CD14-positive monocyte (primary cell): Measurements from ENCODE around the gene FAM107B. TPM values are rescaled to one million over a fixed set of nuclear protein-coding genes. Genes with fewer than 3 reads are reported as not detected.
A peak's percentile ranks its signal among the peaks of the same experiment; 100 is the strongest.

ENCODE experiments used
- DNase-seq, 3 donors: peaks; one replicate each; pipeline ENCODE4 v3.0.0-alpha.2; 2011 to 2022
- H2AFZ ChIP-seq: 2 replicates; pipeline ENCODE4 v1.6.0; 2012; ENCODE audit warnings: mild to moderate bottlenecking, low read depth, low read length, inconsistent platforms; ENCODE audit not compliant: insufficient read depth, poor library complexity, severe bottlenecking
- H3K27ac ChIP-seq, 2 donors: 1 replicate in 1 of 2; 2 replicates in 1 of 2; pipeline ENCODE4 v1.5.1; 2012 to 2013; ENCODE audit warnings: low read length in 2 of 2, control low read depth in 1 of 2, inconsistent platforms in 1 of 2, low read depth in 1 of 2, mild to moderate bottlenecking in 1 of 2
- H3K27me3 ChIP-seq, 2 donors: one replicate each; pipeline versions ENCODE4 v1.6.0 to v1.6.1; 2011 to 2013; ENCODE audit warnings: low read length in 2 of 2; ENCODE audit not compliant: control insufficient read depth in 2 of 2, insufficient read depth in 2 of 2
- H3K36me3 ChIP-seq, 2 donors: replicated peaks in 1 of 2; 1 replicate in 1 of 2; 2 replicates in 1 of 2; pipeline versions ENCODE4 v1.5.1 to v1.6.1; 2012 to 2013; ENCODE audit warnings: low read length in 2 of 2, control low read depth in 1 of 2, inconsistent platforms in 1 of 2, mild to moderate bottlenecking in 1 of 2; ENCODE audit not compliant: insufficient read depth in 2 of 2, control insufficient read depth in 1 of 2
- H3K4me1 ChIP-seq, 2 donors: 1 replicate in 1 of 2; 2 replicates in 1 of 2; pipeline versions ENCODE4 v1.5.1 to v1.6.1; 2012 to 2013; ENCODE audit warnings: low read length in 2 of 2, control low read depth in 1 of 2, inconsistent platforms in 1 of 2, mild to moderate bottlenecking in 1 of 2, moderate library complexity in 1 of 2; ENCODE audit not compliant: insufficient read depth in 2 of 2, control insufficient read depth in 1 of 2
- H3K4me2 ChIP-seq: replicated peaks from 2 replicates; pipeline ENCODE3; 2012; ENCODE audit warnings: low read length, moderate library complexity, mild to moderate bottlenecking; ENCODE audit not compliant: poor library complexity, severe bottlenecking; ENCODE audit errors: extremely low read depth
- H3K4me3 ChIP-seq, 3 experiments: fragments of 200-600 bp in 1 of 3; sonication (generic) in 1 of 3; replicated peaks in 1 of 3; 1 replicate in 2 of 3; 2 replicates in 1 of 3; pipeline ENCODE4 v1.5.1; 2011 to 2013; ENCODE audit warnings: low read length in 3 of 3, mild to moderate bottlenecking in 3 of 3, control low read depth in 2 of 3, low read depth in 2 of 3, inconsistent platforms in 1 of 3, moderate library complexity in 1 of 3
- H3K79me2 ChIP-seq: 2 replicates; pipeline ENCODE4 v1.6.0; 2012; ENCODE audit warnings: mild to moderate bottlenecking, control low read depth, inconsistent platforms, low read length, moderate library complexity; ENCODE audit not compliant: insufficient read depth
- H3K9ac ChIP-seq: 2 replicates; pipeline ENCODE4 v1.6.0; 2017; ENCODE audit warnings: low read length, mild to moderate bottlenecking; ENCODE audit not compliant: insufficient read depth, poor library complexity, severe bottlenecking
- H3K9me3 ChIP-seq, 2 donors: replicated peaks in 1 of 2; 1 replicate in 1 of 2; 2 replicates in 1 of 2; pipeline versions ENCODE4 v1.5.1 to v1.6.1; 2012 to 2013; ENCODE audit warnings: low read length in 2 of 2, control low read depth in 1 of 2; ENCODE audit not compliant: control insufficient read depth in 1 of 2, insufficient read depth in 1 of 2
- H4K20me1 ChIP-seq: 2 replicates; pipeline ENCODE4 v1.6.0; 2012; ENCODE audit warnings: mild to moderate bottlenecking, low read length, control low read depth, moderate library complexity; ENCODE audit not compliant: insufficient read depth
- H3K27ac Mint-ChIP-seq, 7 donors: one replicate each; pipeline ENCODE4 v1.8.0; 2020; ENCODE audit warnings: mild to moderate bottlenecking in 7 of 7, mixed read lengths in 7 of 7, moderate library complexity in 6 of 7, inconsistent platforms in 2 of 7
- H3K27me3 Mint-ChIP-seq, 3 donors: one replicate each; pipeline ENCODE4 v1.8.0; 2021 to 2022; ENCODE audit warnings: low read depth in 3 of 3, mild to moderate bottlenecking in 3 of 3, mixed read lengths in 3 of 3, moderate library complexity in 3 of 3, inconsistent platforms in 1 of 3
- H3K36me3 Mint-ChIP-seq, 2 donors: one replicate each; pipeline ENCODE4 v1.8.0; 2020; ENCODE audit warnings: mixed read lengths in 2 of 2, inconsistent platforms in 1 of 2, mild to moderate bottlenecking in 1 of 2
- H3K4me1 Mint-ChIP-seq: one replicate; pipeline ENCODE4 v1.8.0; 2020; ENCODE audit warnings: mild to moderate bottlenecking, mixed read lengths
- H3K4me3 Mint-ChIP-seq, 2 donors: one replicate each; pipeline ENCODE4 v1.8.0; 2020; ENCODE audit warnings: mild to moderate bottlenecking in 2 of 2, mixed read lengths in 2 of 2, moderate library complexity in 1 of 2
- H3K9me3 Mint-ChIP-seq, 7 donors: one replicate each; pipeline ENCODE4 v1.8.0; 2020 to 2022; ENCODE audit warnings: mixed read lengths in 7 of 7, mild to moderate bottlenecking in 6 of 7, moderate library complexity in 6 of 7, inconsistent platforms in 2 of 7
- WGBS: methylation state at CpG from one replicate; pipeline ENCODE4 v1.1.5; 2013; ENCODE audit warnings: missing lambda C conversion rate; ENCODE audit not compliant: insufficient coverage; 5-methylcytosine and 5-hydroxymethylcytosine counted together
- intact Hi-C, 2 donors: fragments of 100-400 bp; cut with micrococcal nuclease; formaldehyde crosslinking; loops; one replicate each; pipeline versions ENCODE4 v1.15.0 to v1.15.1; 2023
- polyA plus RNA-seq, 3 donors: library from polyadenylated mRNA; depleted of rRNA in 1 of 3; unstranded in 2 of 3; stranded (reverse) in 1 of 3; fragments of 300-500 nt in 2 of 3; fragments of >200 nt in 1 of 3; fragmentation: Illumina TruSeq in 2 of 3; gene quantifications; 1 replicate in 2 of 3; 2 replicates in 1 of 3; pipeline ENCODE4 v1.2.3, GENCODE V29; 2012 to 2021
- TF ChIP-seq, protein P1 (sequence below): fragments of 200-600 bp; IDR thresholded peaks from one replicate; pipeline ENCODE4 v1.8.0; 2022; ENCODE audit warnings: antibody characterized with exemption, mild to moderate bottlenecking

Gene FAM107B
- polyA plus RNA-seq, 3 donors, result 27.2 to 68.5 (median 28.4) TPM

DNA sequence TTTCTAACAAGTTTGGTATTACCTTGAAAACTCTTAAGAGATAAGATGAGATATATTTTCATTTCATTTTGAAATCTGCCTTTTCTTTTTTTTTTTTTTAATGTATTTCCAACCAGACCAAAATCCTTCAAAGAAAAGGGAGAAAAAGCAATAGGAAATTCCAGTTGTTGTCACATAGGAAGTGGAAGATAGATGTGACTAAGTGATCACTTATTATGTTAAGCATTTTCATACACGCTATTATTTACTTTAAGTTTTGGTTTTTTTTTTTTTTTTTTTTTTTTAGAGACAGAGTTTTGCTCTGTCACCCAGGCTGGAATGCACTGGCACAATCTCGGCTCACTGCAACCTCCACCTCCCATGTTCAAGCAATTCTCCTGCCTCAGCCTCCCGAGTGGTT, 246.8 kb downstream of the FAM107B start:
- Histone ChIP-seq H3K27ac (no peak overlapping the region), H2AFZ (no peak overlapping the region), H4K20me1 (peaks cover 87% of the 10 kb centered on the region), H3K4me1 (no peaks in the 10 kb centered on the region), H3K4me2 (no peak overlapping the region), H3K36me3 (peaks cover 60 to 95% of the 10 kb centered on the region in 2 donors), H3K9me3 (no peaks in the 10 kb centered on the region), H3K27me3 (no peaks in the 10 kb centered on the region), H3K79me2 (peaks cover 99% of the 10 kb centered on the region), H3K4me3 (no peak overlapping the region), H3K9ac (no peak overlapping the region)
- DNase-seq, result no peak
- Mint-ChIP-seq H3K27me3 (no peaks in the 10 kb centered on the region), H3K9me3 (no peaks in the 10 kb centered on the region), H3K27ac (peak overlapping the region in 1 of 7 donors; percentile 45), H3K36me3 (peaks cover 61 to 80% of the 10 kb centered on the region in 2 donors), H3K4me1 (no peaks in the 10 kb centered on the region), H3K4me3 (no peak overlapping the region)
- intact Hi-C loops, result no loop called here
- TF ChIP-seq, protein P1, sequence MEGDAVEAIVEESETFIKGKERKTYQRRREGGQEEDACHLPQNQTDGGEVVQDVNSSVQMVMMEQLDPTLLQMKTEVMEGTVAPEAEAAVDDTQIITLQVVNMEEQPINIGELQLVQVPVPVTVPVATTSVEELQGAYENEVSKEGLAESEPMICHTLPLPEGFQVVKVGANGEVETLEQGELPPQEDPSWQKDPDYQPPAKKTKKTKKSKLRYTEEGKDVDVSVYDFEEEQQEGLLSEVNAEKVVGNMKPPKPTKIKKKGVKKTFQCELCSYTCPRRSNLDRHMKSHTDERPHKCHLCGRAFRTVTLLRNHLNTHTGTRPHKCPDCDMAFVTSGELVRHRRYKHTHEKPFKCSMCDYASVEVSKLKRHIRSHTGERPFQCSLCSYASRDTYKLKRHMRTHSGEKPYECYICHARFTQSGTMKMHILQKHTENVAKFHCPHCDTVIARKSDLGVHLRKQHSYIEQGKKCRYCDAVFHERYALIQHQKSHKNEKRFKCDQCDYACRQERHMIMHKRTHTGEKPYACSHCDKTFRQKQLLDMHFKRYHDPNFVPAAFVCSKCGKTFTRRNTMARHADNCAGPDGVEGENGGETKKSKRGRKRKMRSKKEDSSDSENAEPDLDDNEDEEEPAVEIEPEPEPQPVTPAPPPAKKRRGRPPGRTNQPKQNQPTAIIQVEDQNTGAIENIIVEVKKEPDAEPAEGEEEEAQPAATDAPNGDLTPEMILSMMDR, result no peak
- no CpG with 5 or more reads among the region's 3 CpGs for WGBS

DNA sequence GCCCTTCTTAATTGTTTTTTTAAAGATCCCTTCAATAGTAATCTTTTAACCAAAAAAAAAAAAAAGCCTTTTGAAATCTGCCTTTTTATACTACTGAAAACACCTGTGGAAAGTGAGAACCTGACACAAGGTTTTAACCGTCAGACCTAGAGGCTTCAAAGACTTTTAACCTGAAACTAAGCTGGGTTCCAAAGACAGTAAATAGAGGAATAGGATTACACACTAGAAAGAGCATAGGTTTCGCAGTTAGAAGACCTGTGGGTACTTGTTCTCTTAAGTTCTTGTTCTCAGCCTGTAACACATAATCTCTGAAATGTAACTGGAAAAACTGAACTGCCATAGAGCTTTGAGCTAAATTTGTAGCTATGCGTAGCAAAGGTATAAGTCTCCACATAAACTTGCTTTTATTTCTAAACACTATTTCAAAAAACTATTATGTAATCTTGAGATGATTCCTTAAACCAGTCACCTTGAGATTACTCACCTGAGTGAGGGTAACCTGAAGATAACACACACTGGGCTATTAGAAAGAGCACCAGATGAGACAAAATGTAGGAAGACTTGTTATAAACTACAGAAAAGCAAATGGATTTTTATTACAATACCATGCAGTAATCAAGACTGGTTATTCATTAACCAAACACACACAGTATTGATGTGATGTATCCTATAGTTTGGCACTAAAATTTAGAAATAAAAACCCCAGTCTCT, 247.4 kb downstream of the FAM107B start:
- peak overlapping the region in 1 of 7 donors; percentile 26 for H3K27ac Mint-ChIP-seq
- TF ChIP-seq, protein P1, result no peak
- no peak overlapping the region for H2AFZ ChIP-seq
- no peak overlapping the region for H3K9ac ChIP-seq
- no peaks in the 10 kb centered on the region for H3K4me1 Mint-ChIP-seq
- H3K27me3 Mint-ChIP-seq, result no peaks in the 10 kb centered on the region
- intact Hi-C loops, result no loop called here
- H3K36me3 Mint-ChIP-seq, result peaks cover 54 to 80% of the 10 kb centered on the region in 2 donors
- H3K9me3 ChIP-seq, result no peaks in the 10 kb centered on the region
- peaks cover 56 to 95% of the 10 kb centered on the region in 2 donors for H3K36me3 ChIP-seq
- no peak overlapping the region for H3K4me2 ChIP-seq
- no peaks in the 10 kb centered on the region for H3K4me1 ChIP-seq
- H3K79me2 ChIP-seq, result peaks cover 98% of the 10 kb centered on the region
- H3K27ac ChIP-seq, result peak overlapping the region in 1 of 2 donors; percentile 39
- no peaks in the 10 kb centered on the region for H3K9me3 Mint-ChIP-seq
- WGBS, result no CpG with 5 or more reads among the region's 3 CpGs
- no peaks in the 10 kb centered on the region for H3K27me3 ChIP-seq
- H3K4me3 Mint-ChIP-seq, result no peak overlapping the region
- DNase-seq, result no peak
- no peak overlapping the region for H3K4me3 ChIP-seq
- peaks cover 87% of the 10 kb centered on the region for H4K20me1 ChIP-seq
